IMR-90 (cell line): ENCODE measurements around the gene POC1B. TPM values are rescaled to one million over a fixed set of nuclear protein-coding genes. Genes with fewer than 3 reads are reported as not detected.

Experiments
- ATAC-seq: fragments of 200-7000 bp; cut with Tn5 transposase; 2 replicates; pipeline ENCODE4 v1.9.1; 2020; ENCODE audit warnings: low read depth, mild to moderate bottlenecking, moderate library complexity
- BruUV-seq: library from RNA; stranded (reverse); fragments of 400-500 nt; replicated peaks from 2 replicates; lab custom pipeline; 2021; lab: Mats Ljungman, UMichigan
- CTCF ChIA-PET: fragments of 300-600 bp; formaldehyde crosslinking; extraction: SDS; loops from one replicate; lab custom pipeline; 2021; ENCODE audit warnings: antibody characterized with exemption; lab: Yijun Ruan, JAX
- POLR2A ChIA-PET: fragments of 300-600 bp; sonication (Branson Sonifier 250); formaldehyde crosslinking; loops from one replicate; lab custom pipeline; 2022; ENCODE audit warnings: antibody characterized with exemption; ENCODE audit not compliant: unreplicated experiment; lab: Charles Lee
- DNase-seq: peaks from one replicate; pipeline ENCODE4 v3.0.0; 2013
- H2AFZ ChIP-seq: replicated peaks from 2 replicates; pipeline ENCODE3; 2013; ENCODE audit warnings: low read length, mild to moderate bottlenecking; ENCODE audit not compliant: poor library complexity
- H2AK5ac ChIP-seq: 2 replicates; pipeline ENCODE4 v1.6.1; 2013; ENCODE audit warnings: low read depth, low read length, inconsistent platforms
- H2AK9ac ChIP-seq: replicated peaks from 2 replicates; pipeline ENCODE3; 2013; ENCODE audit warnings: mild to moderate bottlenecking, low read depth, low read length, moderate library complexity; ENCODE audit not compliant: poor library complexity
- H2BK120ac ChIP-seq: 2 replicates; pipeline ENCODE4 v1.6.1; 2013; ENCODE audit warnings: low read depth, low read length, inconsistent platforms
- H2BK15ac ChIP-seq: 3 replicates; pipeline ENCODE4 v1.6.1; 2013; ENCODE audit warnings: low read depth, low read length, inconsistent platforms
- H2BK20ac ChIP-seq: 2 replicates; pipeline ENCODE4 v1.6.1; 2013; ENCODE audit warnings: low read depth, mild to moderate bottlenecking, inconsistent platforms, low read length, moderate library complexity
- H2BK5ac ChIP-seq: 2 replicates; pipeline ENCODE4 v1.6.1; 2013; ENCODE audit warnings: mild to moderate bottlenecking, low read depth, low read length, inconsistent platforms; ENCODE audit not compliant: poor library complexity, severe bottlenecking
- H3K14ac ChIP-seq: replicated peaks from 2 replicates; pipeline ENCODE4 v1.6.1; 2013; ENCODE audit warnings: low read depth, low read length, inconsistent platforms
- H3K18ac ChIP-seq: 2 replicates; pipeline ENCODE4 v1.6.1; 2013; ENCODE audit warnings: low read depth, low read length, control low read depth
- H3K23ac ChIP-seq: 2 replicates; pipeline ENCODE4 v1.6.1; 2013; ENCODE audit warnings: low read depth, low read length, inconsistent platforms
- H3K27ac ChIP-seq: 2 replicates; pipeline ENCODE4 v1.5.1; 2013; ENCODE audit warnings: mild to moderate bottlenecking, control low read depth, low read length; ENCODE audit not compliant: insufficient read depth
- H3K27me3 ChIP-seq: 2 replicates; pipeline ENCODE4 v1.6.1; 2013; ENCODE audit warnings: low read length; ENCODE audit not compliant: control insufficient read depth, insufficient read depth
- H3K36me3 ChIP-seq: 2 replicates; pipeline ENCODE4 v1.6.1; 2013; ENCODE audit warnings: low read length, mixed read lengths; ENCODE audit not compliant: control insufficient read depth, insufficient read depth
- H3K4ac ChIP-seq: 2 replicates; pipeline ENCODE4 v1.6.1; 2013; ENCODE audit warnings: low read depth, low read length, inconsistent platforms
- H3K4me1 ChIP-seq: 2 replicates; pipeline ENCODE4 v1.6.1; 2013; ENCODE audit warnings: low read length, mixed read lengths; ENCODE audit not compliant: control insufficient read depth, insufficient read depth
- H3K4me2 ChIP-seq: 2 replicates; pipeline ENCODE4 v1.6.1; 2013; ENCODE audit warnings: low read depth, mild to moderate bottlenecking, control low read depth, low read length, moderate library complexity
- H3K4me3 ChIP-seq: 2 replicates; pipeline ENCODE4 v1.5.1; 2013; ENCODE audit warnings: low read depth, mild to moderate bottlenecking, control low read depth, low read length, moderate library complexity; ENCODE audit not compliant: insufficient read depth
- H3K56ac ChIP-seq: 2 replicates; pipeline ENCODE4 v1.6.1; 2013; ENCODE audit warnings: low read length, inconsistent platforms; ENCODE audit not compliant: insufficient read depth; ENCODE audit errors: extremely low read depth
- H3K79me1 ChIP-seq, 2 experiments: 2 replicates each; pipeline ENCODE4 v1.6.1; 2013; ENCODE audit warnings: low read length in 2 of 2, inconsistent platforms in 1 of 2, low read depth in 1 of 2
- H3K9ac ChIP-seq: 2 replicates; pipeline ENCODE4 v1.6.1; 2013; ENCODE audit warnings: low read depth, low read length, control low read depth
- H3K9me1 ChIP-seq: 2 replicates; pipeline ENCODE4 v1.6.1; 2013; ENCODE audit warnings: low read length, inconsistent platforms; ENCODE audit not compliant: insufficient read depth
- H3K9me3 ChIP-seq: 2 replicates; pipeline ENCODE4 v1.6.1; 2013; ENCODE audit warnings: low read length; ENCODE audit not compliant: control insufficient read depth, insufficient read depth
- H4K20me1 ChIP-seq: 2 replicates; pipeline ENCODE4 v1.6.1; 2013; ENCODE audit warnings: low read length, inconsistent platforms; ENCODE audit not compliant: insufficient read depth
- H4K5ac ChIP-seq: 2 replicates; pipeline ENCODE4 v1.6.1; 2013; ENCODE audit warnings: mild to moderate bottlenecking, low read depth, low read length, control low read depth
- H4K8ac ChIP-seq, 2 experiments: 2 replicates each; pipeline ENCODE4 v1.6.1; 2013; ENCODE audit warnings: low read depth in 2 of 2, low read length in 2 of 2, control low read depth in 1 of 2, inconsistent platforms in 1 of 2
- H4K91ac ChIP-seq: 2 replicates; pipeline ENCODE4 v1.6.1; 2013; ENCODE audit warnings: low read depth, low read length, inconsistent platforms; ENCODE audit not compliant: insufficient read depth
- BHLHE40 ChIP-seq: fragments of 150-350 bp; IDR thresholded peaks from 2 replicates; pipeline ENCODE4 v1.6.1; 2016; ENCODE audit warnings: mild to moderate bottlenecking, low read depth, low read length
- CEBPB ChIP-seq: IDR thresholded peaks from 2 replicates; pipeline ENCODE4 v1.6.1; 2012; ENCODE audit warnings: low read depth, low read length, improper control_type of control experiment
- CHD1 ChIP-seq: IDR thresholded peaks from 2 replicates; pipeline ENCODE4 v1.6.1; 2012; ENCODE audit warnings: low read depth, low read length, improper control_type of control experiment
- CTCF ChIP-seq: conservative IDR thresholded peaks from 2 replicates; pipeline ENCODE4 v1.5.1; 2012; ENCODE audit warnings: mild to moderate bottlenecking, low read depth, low read length, improper control_type of control experiment
- ELK1 ChIP-seq: fragments of 150-350 bp; IDR thresholded peaks from 2 replicates; pipeline ENCODE4 v1.6.1; 2016; ENCODE audit warnings: low read depth, mild to moderate bottlenecking, low read length, moderate library complexity, borderline replicate concordance
- FOS ChIP-seq: fragments of 150-350 bp; IDR thresholded peaks from 2 replicates; pipeline ENCODE4 v1.6.1; 2016; ENCODE audit warnings: low read depth, low read length
- MAFK ChIP-seq: IDR thresholded peaks from 2 replicates; pipeline ENCODE4 v1.6.1; 2012; ENCODE audit warnings: low read depth, low read length, improper control_type of control experiment
- MAZ ChIP-seq: IDR thresholded peaks from 2 replicates; pipeline ENCODE4 v1.6.1; 2012; ENCODE audit warnings: low read depth, mild to moderate bottlenecking, low read length, improper control_type of control experiment, moderate library complexity, borderline replicate concordance
- MXI1 ChIP-seq: IDR thresholded peaks from 2 replicates; pipeline ENCODE4 v1.6.1; 2012; ENCODE audit warnings: low read depth, mild to moderate bottlenecking, low read length, moderate library complexity, borderline replicate concordance
- NFE2L2 ChIP-seq: fragments of 150-350 bp; IDR thresholded peaks from 2 replicates; pipeline ENCODE4 v1.6.1; 2016; ENCODE audit warnings: low read depth, mild to moderate bottlenecking, low read length
- POLR2A ChIP-seq: IDR thresholded peaks from 2 replicates; pipeline ENCODE4 v1.6.1; 2012; ENCODE audit warnings: mild to moderate bottlenecking, low read depth, low read length
- RAD21 ChIP-seq: IDR thresholded peaks from 2 replicates; pipeline ENCODE4 v1.6.1; 2012; ENCODE audit warnings: low read length, improper control_type of control experiment
- RCOR1 ChIP-seq: IDR thresholded peaks from 2 replicates; pipeline ENCODE4 v1.6.1; 2012; ENCODE audit warnings: mild to moderate bottlenecking, low read length, improper control_type of control experiment; ENCODE audit not compliant: insufficient replicate concordance
- RFX5 ChIP-seq: IDR thresholded peaks from 2 replicates; pipeline ENCODE4 v1.8.0; 2012; ENCODE audit warnings: low read depth, mild to moderate bottlenecking, low read length, moderate library complexity
- SMC3 ChIP-seq: fragments of 150-350 bp; IDR thresholded peaks from 2 replicates; pipeline ENCODE4 v1.6.1; 2016; ENCODE audit warnings: low read depth, mild to moderate bottlenecking, antibody characterized with exemption, low read length, moderate library complexity
- USF2 ChIP-seq: fragments of 150-350 bp; IDR thresholded peaks from 2 replicates; pipeline ENCODE4 v1.6.1; 2017; ENCODE audit warnings: mild to moderate bottlenecking, antibody characterized with exemption, low read length, low read depth
- WGBS, 2 experiments: methylation state at CpG; one replicate each; pipeline versions ENCODE4 v1.1.5 to v1.1.7; 2013; ENCODE audit warnings: missing lambda C conversion rate in 2 of 2; ENCODE audit not compliant: insufficient read length in 1 of 2; ENCODE audit errors: extremely low coverage in 2 of 2; 5-methylcytosine and 5-hydroxymethylcytosine counted together
- dilution Hi-C: fragments of 300-500 bp; cut with HindIII; formaldehyde crosslinking; loops from one replicate; pipeline ENCODE4 v1.14.3; 2018; ENCODE audit warnings: low sequenced_read_pairs; ENCODE audit not compliant: unreplicated experiment
- in situ Hi-C: fragments of 300-500 bp; cut with MboI; formaldehyde crosslinking; loops from 3 replicates; pipeline ENCODE4 v1.14.3; 2019; ENCODE audit warnings: low sequenced_read_pairs, inconsistent platforms, mixed read lengths
- intact Hi-C: fragments of 100-400 bp; cut with micrococcal nuclease; formaldehyde crosslinking; loops from 2 replicates; pipeline ENCODE4 v1.10.0; 2022
- polyA plus RNA-seq, 3 experiments: library from polyadenylated mRNA; depleted of rRNA; stranded (reverse); fragments of >200 nt; gene quantifications; 2 replicates each; pipeline ENCODE4 v1.2.3, GENCODE V29; 2012; ENCODE audit warnings: low replicate concordance in 1 of 3
- total RNA-seq: library from RNA; depleted of rRNA; stranded (reverse); fragments of >200 nt; gene quantifications from 2 replicates; pipeline ENCODE4 v1.2.3, GENCODE V29; 2012

Gene POC1B
- total and polyA plus RNA-seq, 2 of the 4 experiments (the other 2 are of a cell fraction): 5.0 to 10.4 TPM

- H3K9me1 ChIP-seq: peaks cover 23% of the 10 kb centered on the region
- no peaks in the 10 kb centered on the region for H3K9me3 ChIP-seq
- no peak overlapping the region for H2BK5ac ChIP-seq
- H3K56ac ChIP-seq: no peak overlapping the region
- ChIA-PET CTCF (no interaction called here), POLR2A (no interaction called here)
- H3K4ac ChIP-seq: peak overlapping the region; percentile 76
- H2AK5ac ChIP-seq: peak overlapping the region; percentile 48
- ATAC-seq (no peak), DNase-seq (no peak)
- no peak overlapping the region for H2AK9ac ChIP-seq
- no peak overlapping the region for H3K4me3 ChIP-seq
- dilution Hi-C loops (no loop called here), intact Hi-C loops (loop anchor here (5.0 kb wide), 1 partner anchor 82 kb away; no protein-coding TSS in a partner anchor), in situ Hi-C loops (no loop called here)
- H3K9ac ChIP-seq: no peak overlapping the region
- 20% methylated on average over 1 of the region's 3 CpGs; no CpG with 5 or more reads in 1 of the 2 experiments for WGBS, 2 experiments
- H3K4me1 ChIP-seq: peaks cover 19% of the 10 kb centered on the region
- no peaks in the 10 kb centered on the region for H4K20me1 ChIP-seq
- no peak overlapping the region for H3K4me2 ChIP-seq
- peaks cover 5 to 19% of the 10 kb centered on the region in 2 experiments; a peak in 3 of 4 replicates for H3K79me1 ChIP-seq
- peak overlapping the region; percentile 64; the same call in 1 of the 2 replicates for H2BK120ac ChIP-seq
- H2BK20ac ChIP-seq: peak overlapping the region; percentile 60; the same call in 1 of the 2 replicates
- peak overlapping the region; percentile 69; the same call in 1 of the 3 replicates for H2BK15ac ChIP-seq
- H4K5ac ChIP-seq: no peak overlapping the region
- peak overlapping the region; percentile 20 for H4K91ac ChIP-seq
- H3K14ac ChIP-seq: peak overlapping the region; percentile 61
- BruUV-seq: no TSS peak
- no peaks in the 10 kb centered on the region for H3K27me3 ChIP-seq
- H3K18ac ChIP-seq: no peak overlapping the region
- H3K27ac ChIP-seq: no peak overlapping the region
- peak overlapping the region; percentile 73 for H3K23ac ChIP-seq
- TF ChIP-seq MAZ: no peak
- TF ChIP-seq FOS: no peak
- no peak for TF ChIP-seq CEBPB
- TF ChIP-seq USF2: no peak
- no peak for TF ChIP-seq RFX5
- TF ChIP-seq POLR2A: no peak
- no peak for TF ChIP-seq RAD21
- TF ChIP-seq RCOR1: no peak
- no peak for TF ChIP-seq SMC3
- TF ChIP-seq ELK1: no peak
- no peak for TF ChIP-seq MAFK
- TF ChIP-seq MXI1: no peak
- no peak for TF ChIP-seq CHD1
- no peak for TF ChIP-seq BHLHE40
- TF ChIP-seq CTCF: no peak
- no peak for TF ChIP-seq NFE2L2
- H4K8ac ChIP-seq: peak overlapping the region; percentile 5 to 62; a peak in 1 of 4 replicates
- H3K36me3 ChIP-seq: peaks cover 4% of the 10 kb centered on the region; the same call in 1 of the 2 replicates
- H2AFZ ChIP-seq: no peak overlapping the region
These were observed 155.4 kb downstream of the POC1B start for GRCh38 chr12:89370421-89370831.
